Measurements from ENCODE around the gene CNIH1.

DNA sequence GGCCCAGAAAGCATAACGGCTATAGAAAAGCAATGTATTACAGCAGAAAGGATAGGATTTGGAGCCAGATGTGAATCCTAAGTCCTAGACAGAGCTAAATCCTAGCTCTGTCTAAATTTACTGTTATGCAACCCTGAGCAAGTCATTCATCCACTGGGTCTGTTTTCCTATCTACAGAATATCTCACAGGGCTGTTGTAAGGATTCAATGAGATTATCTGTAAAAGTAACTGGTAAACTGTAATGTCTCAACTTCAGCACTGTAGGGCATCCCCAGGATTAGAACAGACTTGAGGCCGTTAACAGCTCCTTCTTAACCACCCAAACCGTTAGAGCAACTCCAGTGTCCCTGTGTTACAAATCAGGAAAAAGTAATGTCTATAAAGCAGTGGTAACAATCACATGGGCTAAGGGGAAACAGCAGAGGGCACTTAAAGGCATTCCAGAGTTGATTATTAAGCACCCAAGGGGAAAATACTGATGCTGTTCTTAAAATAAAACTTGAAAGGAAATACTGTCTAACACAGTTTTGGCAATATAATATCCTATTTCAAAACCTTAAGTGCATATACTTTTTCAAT, 37.6 kb upstream of the CNIH1 start:
- TF ChIP-seq, protein P1, sequence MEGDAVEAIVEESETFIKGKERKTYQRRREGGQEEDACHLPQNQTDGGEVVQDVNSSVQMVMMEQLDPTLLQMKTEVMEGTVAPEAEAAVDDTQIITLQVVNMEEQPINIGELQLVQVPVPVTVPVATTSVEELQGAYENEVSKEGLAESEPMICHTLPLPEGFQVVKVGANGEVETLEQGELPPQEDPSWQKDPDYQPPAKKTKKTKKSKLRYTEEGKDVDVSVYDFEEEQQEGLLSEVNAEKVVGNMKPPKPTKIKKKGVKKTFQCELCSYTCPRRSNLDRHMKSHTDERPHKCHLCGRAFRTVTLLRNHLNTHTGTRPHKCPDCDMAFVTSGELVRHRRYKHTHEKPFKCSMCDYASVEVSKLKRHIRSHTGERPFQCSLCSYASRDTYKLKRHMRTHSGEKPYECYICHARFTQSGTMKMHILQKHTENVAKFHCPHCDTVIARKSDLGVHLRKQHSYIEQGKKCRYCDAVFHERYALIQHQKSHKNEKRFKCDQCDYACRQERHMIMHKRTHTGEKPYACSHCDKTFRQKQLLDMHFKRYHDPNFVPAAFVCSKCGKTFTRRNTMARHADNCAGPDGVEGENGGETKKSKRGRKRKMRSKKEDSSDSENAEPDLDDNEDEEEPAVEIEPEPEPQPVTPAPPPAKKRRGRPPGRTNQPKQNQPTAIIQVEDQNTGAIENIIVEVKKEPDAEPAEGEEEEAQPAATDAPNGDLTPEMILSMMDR (IDR thresholded peaks at IDR 0.05) = no peak
- no peak for TF ChIP-seq POLR2A (IDR thresholded peaks at IDR 0.05)
